Calu3 (cell line): ENCODE data around the gene SEPTIN11. TPM values are rescaled to one million over a fixed set of nuclear protein-coding genes. Genes with fewer than 3 reads are reported as not detected.

Source experiments
- BruUV-seq: library from RNA; stranded (reverse); fragments of 400-500 nt; replicated peaks from 2 replicates; lab custom pipeline; 2021; lab: Mats Ljungman, UMichigan
- CTCF ChIA-PET: fragments of 300-600 bp; sonication (Branson Sonifier 250); formaldehyde crosslinking; loops from one replicate; lab custom pipeline; 2022; ENCODE audit warnings: antibody characterized with exemption; lab: Charles Lee
- DNase-seq: peaks from one replicate; pipeline ENCODE4 v3.0.0; 2022
- H3K27ac Mint-ChIP-seq: one replicate; pipeline ENCODE4 v1.8.0; 2022; ENCODE audit warnings: mixed read lengths; ENCODE audit not compliant: unreplicated experiment
- H3K27me3 Mint-ChIP-seq: one replicate; pipeline ENCODE4 v1.8.0; 2022; ENCODE audit warnings: mixed read lengths; ENCODE audit not compliant: unreplicated experiment
- H3K36me3 Mint-ChIP-seq: one replicate; pipeline ENCODE4 v1.8.0; 2022; ENCODE audit warnings: mild to moderate bottlenecking, moderate library complexity, mixed read lengths; ENCODE audit not compliant: insufficient read depth, unreplicated experiment
- H3K4me1 Mint-ChIP-seq: one replicate; pipeline ENCODE4 v1.8.0; 2022; ENCODE audit warnings: mild to moderate bottlenecking, low read depth, mixed read lengths; ENCODE audit not compliant: unreplicated experiment
- H3K4me3 Mint-ChIP-seq: one replicate; pipeline ENCODE4 v1.8.0; 2022; ENCODE audit warnings: mild to moderate bottlenecking, low read depth, moderate library complexity, mixed read lengths; ENCODE audit not compliant: unreplicated experiment
- H3K9me3 Mint-ChIP-seq: one replicate; pipeline ENCODE4 v1.8.0; 2022; ENCODE audit warnings: low read depth, mixed read lengths; ENCODE audit not compliant: unreplicated experiment
- CTCF ChIP-seq: fragments of 200-600 bp; IDR thresholded peaks from one replicate; pipeline ENCODE4 v1.8.0; 2022; ENCODE audit warnings: antibody characterized with exemption; ENCODE audit not compliant: unreplicated experiment
- intact Hi-C: fragments of 100-400 bp; cut with micrococcal nuclease; formaldehyde crosslinking; loops from one replicate; pipeline ENCODE4 v1.10.0; 2022; ENCODE audit not compliant: unreplicated experiment
- total RNA-seq: library from RNA; stranded (reverse); gene quantifications from 2 replicates; pipeline ENCODE4 v1.2.3, GENCODE V29; 2022

SEPTIN11 gene
- total RNA-seq, 1 experiment from 2014 or later = 56.2 TPM

DNA sequence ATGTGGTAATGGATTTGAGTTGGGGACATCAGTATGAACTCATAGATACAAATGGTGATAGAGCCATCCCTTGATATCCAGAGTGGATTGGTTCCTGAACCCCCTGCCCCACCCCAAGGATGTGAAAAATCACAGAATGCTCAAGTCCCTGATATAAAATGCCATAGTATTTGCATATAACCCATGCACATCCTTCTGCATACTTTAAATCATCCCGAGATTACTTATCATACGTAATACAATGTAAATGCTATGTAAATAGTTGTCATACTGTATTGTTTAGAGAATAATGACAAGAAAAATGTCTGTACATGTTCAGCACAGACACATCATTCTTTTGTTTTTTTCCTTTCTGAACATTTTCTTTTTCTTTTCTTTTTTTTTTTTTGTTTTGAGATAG is 18.9 kb upstream of the SEPTIN11 start:
- Mint-ChIP-seq H3K27me3 (no peaks in the 10 kb centered on the region), H3K36me3 (peaks cover 4% of the 10 kb centered on the region), H3K4me3 (no peak overlapping the region), H3K27ac (no peak overlapping the region), H3K9me3 (no peaks in the 10 kb centered on the region), H3K4me1 (peaks cover 8% of the 10 kb centered on the region)
- BruUV-seq = no TSS peak
- no peak for TF ChIP-seq CTCF
- no peak for DNase-seq
- CTCF ChIA-PET = interaction anchor here (0.7 kb wide), 1 partner anchor 147 kb away, joined by 5 read pairs; no protein-coding TSS in a partner anchor
- intact Hi-C loops = no loop called here

DNA sequence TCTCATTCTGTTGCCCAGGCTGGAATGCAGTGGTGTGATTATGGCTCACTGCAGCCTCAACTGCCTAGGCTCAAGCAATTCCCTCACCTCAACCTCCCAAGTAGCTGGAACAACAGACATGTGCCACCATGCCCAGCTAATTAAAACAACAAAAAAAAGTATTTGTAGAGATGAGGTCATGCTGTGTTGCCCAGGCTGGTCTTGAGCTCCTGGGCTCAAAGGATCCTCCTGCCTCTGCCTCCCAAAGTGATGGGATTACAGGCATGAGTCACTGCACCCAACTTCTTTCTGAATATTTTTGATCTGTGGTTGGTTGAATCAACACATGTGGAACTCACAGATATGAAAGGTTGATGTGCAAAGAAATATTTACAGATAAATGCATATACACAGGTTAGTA is 18.5 kb upstream of the SEPTIN11 start:
- H3K4me3 Mint-ChIP-seq = no peak overlapping the region
- CTCF ChIA-PET = interaction anchor here (0.7 kb wide), 1 partner anchor 147 kb away, joined by 5 read pairs; no protein-coding TSS in a partner anchor
- H3K27ac Mint-ChIP-seq = no peak overlapping the region
- peaks cover 8% of the 10 kb centered on the region for H3K4me1 Mint-ChIP-seq
- BruUV-seq = no TSS peak
- TF ChIP-seq CTCF = no peak
- intact Hi-C loops = no loop called here
- no peak for DNase-seq
- H3K9me3 Mint-ChIP-seq = no peaks in the 10 kb centered on the region
- H3K36me3 Mint-ChIP-seq = peaks cover 4% of the 10 kb centered on the region
- H3K27me3 Mint-ChIP-seq = no peaks in the 10 kb centered on the region

DNA sequence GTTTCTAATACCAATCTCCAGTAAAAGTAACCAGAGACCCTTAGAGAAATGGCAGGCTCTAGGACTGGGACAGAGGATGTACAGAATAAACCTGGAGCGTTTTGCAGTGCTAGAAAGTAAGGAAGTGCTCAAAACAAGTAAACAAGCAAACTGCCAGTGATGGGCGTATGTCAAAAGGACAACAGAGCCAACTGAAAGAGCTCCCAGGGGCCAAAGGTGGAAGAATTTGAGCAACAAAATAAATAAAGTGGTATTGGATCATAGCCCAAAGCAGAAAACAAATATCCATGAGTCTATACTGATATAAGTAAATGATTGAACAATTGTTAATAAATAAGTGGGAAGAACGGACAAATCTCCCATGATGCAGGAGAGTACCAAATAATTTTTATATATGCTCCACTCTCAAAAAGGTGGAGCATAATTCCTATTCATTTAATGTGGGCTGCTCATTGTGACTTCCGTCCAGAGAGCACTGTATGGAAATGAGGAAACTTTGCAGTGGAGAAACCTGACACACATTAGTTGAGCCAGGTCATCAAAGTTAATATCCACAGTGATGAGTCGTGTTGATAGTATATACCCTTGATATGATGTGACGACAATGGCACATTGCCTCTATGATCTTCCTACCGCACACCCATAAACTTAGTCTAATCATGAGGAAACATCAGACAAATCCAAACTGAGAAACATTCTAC is 17.8 kb upstream of the SEPTIN11 start:
- no TSS peak for BruUV-seq
- intact Hi-C loops = no loop called here
- Mint-ChIP-seq H3K27ac (no peak overlapping the region), H3K36me3 (peaks cover 4% of the 10 kb centered on the region), H3K4me3 (no peak overlapping the region), H3K9me3 (no peaks in the 10 kb centered on the region), H3K4me1 (peaks cover 8% of the 10 kb centered on the region), H3K27me3 (no peaks in the 10 kb centered on the region)
- CTCF ChIA-PET = interaction anchor here (0.7 kb wide), 1 partner anchor 148 kb away, joined by 5 read pairs; no protein-coding TSS in a partner anchor
- TF ChIP-seq CTCF = no peak
- no peak for DNase-seq

DNA sequence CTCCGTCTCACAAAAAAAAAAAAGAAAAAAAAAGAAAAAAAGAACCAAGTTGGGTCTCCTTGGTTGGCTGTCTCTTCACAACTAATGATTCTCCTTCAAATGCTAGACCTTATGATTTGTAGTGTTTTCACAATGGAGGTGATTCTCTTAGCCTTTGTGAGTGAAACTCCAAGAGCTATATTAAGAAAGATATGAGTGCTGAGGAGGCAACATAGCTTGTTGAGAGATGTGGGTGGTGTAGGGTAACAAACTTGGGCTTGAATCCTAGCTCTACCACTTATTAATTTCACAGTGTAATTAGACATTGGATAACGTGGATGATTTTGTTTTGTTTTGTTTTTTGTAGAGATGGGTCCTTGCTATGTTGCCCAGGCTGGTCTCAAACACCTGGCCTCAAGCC is 10.4 kb upstream of the SEPTIN11 start:
- CTCF ChIA-PET = no interaction called here
- BruUV-seq = no TSS peak
- DNase-seq = no peak

More for the DNA sequence above, 10.4 kb upstream of the SEPTIN11 start:
- H3K27ac Mint-ChIP-seq = no peak overlapping the region
- H3K27me3 Mint-ChIP-seq = no peaks in the 10 kb centered on the region
- H3K36me3 Mint-ChIP-seq = no peaks in the 10 kb centered on the region
- H3K9me3 Mint-ChIP-seq = no peaks in the 10 kb centered on the region
- no peaks in the 10 kb centered on the region for H3K4me1 Mint-ChIP-seq
- no peak for TF ChIP-seq CTCF
- H3K4me3 Mint-ChIP-seq = no peak overlapping the region
- intact Hi-C loops = no loop called here
